HG02798 (cell line): ENCODE data around the gene ATP10B.
"Not testable (repeated sequence)": the region's sequence is repeated elsewhere in the genome, so short reads cannot be mapped to it uniquely, and the experiment has no call there.

Source experiments
- ATAC-seq: cut with Tn5 transposase; IDR thresholded peaks from one replicate; pipeline ENCODE4 v1.9.1; 2021; ENCODE audit warnings: mild to moderate bottlenecking; ENCODE audit not compliant: unreplicated experiment, poor library complexity

Gene ATP10B

DNA sequence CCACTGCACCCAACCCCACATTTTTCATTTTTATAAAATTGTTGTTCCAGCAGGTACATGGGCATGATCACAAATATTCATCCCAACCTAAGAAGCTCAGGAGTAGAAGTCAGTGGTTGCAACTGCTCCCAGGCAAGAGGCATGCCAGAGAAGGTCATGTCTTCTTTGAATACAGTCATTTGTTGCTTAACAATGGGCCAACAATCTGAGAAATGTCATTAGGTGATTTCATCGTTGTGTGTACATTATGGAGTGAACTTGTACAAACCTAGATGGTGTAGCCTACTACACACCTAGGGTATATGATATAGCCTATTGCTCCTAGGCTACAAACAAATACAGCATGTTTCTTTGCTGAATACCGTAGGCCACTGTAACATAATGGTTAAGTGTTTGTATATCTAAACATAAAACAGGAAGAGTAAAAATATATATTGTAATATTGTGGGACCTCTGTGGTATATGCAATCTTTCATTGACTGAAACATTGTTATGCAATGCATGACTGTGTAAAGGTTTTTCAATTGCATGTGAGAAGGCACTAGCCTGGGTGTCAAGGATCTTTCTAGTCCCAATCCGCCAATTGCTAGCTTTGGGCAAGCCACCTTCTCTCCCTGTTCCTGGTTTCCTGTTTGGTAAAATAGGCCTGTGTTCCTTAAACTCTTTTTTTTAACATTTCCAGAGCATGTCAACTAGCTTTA lies 27.6 kb downstream of the ATP10B start:
- ATAC-seq = no peak

DNA sequence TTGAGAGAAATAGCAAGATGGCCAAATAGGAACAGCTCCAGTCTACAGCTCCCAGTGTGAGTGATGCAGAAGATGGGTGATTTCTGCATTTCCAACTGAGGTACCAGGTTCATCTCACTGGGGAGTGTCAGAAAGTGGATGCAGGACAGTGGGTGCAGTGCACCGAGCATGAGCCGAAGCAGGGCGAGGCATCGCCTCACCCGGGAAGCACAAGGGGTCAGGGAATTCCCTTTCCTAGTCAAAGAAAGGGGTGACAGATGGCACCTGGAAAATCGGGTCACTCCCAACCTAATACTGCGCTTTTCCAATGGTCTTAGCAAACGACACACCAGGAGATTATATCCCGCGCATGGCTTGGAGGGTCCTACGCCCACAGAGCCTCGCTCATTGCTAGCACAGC lies 39.0 kb downstream of the ATP10B start:
- ATAC-seq = not testable (repeated sequence)

DNA sequence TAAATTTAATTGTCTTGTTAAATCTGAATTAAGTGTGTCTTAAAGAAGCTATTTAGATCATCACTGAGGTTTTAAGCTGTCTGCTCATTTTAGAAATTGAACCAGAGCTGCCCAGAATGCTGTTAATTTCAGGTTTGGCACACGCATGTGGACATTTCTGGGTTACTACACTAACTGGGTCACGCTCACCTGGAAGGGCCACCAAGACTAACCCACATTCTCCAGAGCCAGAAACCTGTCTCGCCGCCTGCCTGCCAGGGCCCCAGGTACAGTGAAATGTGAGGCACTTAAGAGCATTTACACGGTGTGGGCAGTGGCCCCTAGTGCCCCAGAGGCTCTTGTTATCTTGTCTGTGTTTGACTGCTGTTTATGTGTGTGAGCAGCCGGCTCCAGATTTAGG lies 46.6 kb downstream of the ATP10B start:
- ATAC-seq = no peak

DNA sequence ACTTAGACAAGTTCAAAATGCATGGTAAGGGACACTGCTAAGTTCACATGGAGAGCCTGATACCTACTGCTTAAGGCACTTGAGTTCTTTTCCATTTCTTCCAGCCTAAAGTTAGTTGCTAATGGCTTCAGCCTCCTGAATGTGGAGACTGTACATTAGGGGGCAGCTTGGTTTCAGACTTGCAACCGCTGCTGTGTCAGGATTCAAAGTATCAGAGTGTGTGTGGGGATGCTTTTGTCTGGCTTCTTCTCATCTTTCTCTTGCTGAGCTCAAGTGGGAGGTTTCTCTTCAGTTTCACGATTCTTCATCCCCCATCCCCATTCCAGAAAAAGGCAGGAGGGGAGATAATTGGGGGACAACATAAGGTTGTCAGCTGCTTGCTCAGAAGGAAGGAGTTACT lies 49.4 kb downstream of the ATP10B start:
- ATAC-seq = no peak

DNA sequence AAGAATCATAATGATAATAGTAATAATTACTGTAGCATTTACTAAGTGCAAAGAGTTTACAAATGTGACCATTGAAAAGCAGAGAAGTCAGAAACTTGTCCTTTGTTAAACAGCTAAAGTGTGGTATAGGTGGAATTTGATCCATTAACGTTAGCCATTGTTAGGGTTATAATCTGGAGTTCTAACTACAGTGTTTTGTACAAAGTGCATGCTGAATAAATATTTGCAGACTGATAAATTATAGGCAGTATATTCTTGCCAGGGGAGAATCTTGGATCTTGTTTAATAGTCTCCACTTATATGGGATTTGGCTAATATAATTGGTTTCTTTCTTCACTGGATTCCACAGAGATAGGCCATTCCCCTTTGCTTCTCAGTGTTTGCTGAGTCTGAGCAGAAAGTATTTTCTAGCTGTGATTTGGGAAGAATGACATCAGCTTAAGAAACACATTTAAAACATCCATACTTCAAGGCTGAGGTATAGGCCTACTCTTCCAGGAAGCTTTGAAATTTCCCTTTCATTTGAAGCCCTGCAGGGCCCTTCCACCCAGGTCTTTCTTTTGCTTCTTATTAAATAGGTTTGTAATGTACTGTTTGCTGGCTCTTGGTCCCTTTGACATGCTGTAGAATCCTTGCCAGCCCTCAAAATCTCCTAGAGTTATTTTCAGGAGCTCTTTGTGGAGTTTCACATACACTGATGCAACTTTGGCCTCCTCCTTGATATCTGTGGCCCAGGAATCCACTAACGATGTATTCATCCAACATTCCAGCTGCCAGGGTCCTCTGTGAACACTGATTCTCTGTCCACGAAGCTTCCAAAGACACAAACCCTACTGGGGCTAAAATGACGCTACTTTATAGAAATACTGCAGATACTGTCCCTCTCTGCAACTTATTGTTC lies 51.4 kb downstream of the ATP10B start:
- no peak for ATAC-seq

DNA sequence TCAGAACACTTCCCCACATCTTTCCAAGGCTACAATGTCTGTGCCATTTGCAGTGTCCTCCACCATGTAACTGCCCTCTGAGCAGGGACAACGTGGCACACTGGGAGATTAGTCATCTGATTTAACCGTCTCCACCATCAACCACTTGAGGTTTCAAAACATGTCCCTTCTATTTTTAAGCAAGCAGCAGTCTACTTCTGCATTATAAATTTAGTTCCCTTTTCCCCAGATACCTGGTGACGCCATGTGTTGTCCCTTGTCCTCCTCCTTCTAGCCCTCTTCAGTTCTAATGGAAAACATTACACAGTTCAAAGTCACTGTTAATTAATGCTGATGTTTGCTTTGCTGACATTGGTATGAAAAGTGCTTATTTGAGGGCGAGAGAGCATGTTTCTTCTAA lies 52.8 kb downstream of the ATP10B start:
- ATAC-seq = peak; percentile 58

DNA sequence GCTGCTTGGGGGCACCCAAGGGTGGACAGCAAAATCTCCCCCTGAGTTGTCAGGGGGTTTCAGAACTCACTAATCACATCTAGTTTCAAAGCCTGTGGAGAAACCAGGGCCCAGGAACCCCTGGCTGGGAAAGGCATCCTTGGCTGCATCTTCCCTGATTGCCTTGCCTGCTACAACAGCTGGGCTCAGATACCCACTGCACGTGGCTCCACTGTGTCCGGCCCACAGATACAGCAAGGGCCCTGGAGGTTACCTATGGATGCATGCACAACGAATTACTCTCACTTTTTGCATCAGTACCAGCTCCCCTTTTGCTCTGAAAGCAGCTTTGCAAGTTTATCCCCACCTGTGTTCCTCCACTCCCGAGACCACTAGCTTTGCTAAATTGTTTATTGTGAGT lies 55.0 kb downstream of the ATP10B start:
- ATAC-seq = no peak

DNA sequence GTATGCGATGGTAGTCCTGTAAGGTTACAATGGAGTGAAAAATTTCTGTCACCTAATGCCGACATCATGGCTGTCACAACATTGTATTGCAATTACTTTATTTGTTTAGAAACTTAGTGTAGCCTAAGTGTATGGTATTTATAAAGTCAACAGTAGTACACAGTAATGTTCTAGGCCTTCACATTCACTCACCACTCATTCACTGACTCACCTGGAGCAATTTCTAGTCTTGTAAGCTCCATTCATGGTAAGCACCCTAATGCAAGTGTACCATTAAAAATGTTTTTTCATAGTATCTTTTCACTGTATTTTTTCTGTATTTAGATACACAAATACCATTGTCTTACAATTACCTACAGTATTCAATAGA lies 58.5 kb downstream of the ATP10B start:
- no peak for ATAC-seq

DNA sequence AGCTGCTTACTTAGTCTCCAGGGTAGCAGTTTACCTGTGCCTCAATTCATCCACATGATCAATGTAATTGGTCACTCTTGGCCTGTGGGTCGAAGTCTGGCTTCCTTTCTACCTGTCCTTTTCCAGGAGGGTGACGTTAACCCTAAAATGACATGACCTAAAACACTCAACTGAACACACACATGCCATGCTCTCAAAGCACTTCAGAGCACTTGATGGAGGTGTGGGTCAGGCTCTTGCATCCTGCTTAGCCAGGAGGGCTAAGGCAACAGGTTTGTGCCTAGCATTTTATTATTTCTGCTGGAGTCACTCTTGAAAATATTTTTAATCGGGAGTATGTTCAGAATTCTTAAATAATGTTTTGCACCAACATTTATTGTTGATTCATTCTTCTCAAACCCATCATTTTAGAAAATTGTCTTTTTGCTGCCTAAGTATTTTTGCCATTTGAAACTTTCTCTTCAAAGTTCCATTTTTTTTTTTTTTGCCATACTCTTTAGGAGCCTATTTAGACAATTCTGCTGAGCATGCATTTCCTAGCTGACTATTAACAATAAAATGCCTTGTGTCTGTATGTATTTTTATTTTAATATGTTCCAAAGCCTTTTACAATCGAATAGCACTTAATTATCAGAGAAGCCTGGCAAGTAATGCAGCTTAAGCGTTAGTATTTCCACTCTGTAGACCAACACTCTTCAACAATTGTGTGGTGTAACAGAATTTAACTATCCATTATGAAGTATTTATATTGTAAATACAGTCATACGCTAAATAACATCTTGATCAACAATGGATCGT lies 59.1 kb downstream of the ATP10B start:
- ATAC-seq = no peak

DNA sequence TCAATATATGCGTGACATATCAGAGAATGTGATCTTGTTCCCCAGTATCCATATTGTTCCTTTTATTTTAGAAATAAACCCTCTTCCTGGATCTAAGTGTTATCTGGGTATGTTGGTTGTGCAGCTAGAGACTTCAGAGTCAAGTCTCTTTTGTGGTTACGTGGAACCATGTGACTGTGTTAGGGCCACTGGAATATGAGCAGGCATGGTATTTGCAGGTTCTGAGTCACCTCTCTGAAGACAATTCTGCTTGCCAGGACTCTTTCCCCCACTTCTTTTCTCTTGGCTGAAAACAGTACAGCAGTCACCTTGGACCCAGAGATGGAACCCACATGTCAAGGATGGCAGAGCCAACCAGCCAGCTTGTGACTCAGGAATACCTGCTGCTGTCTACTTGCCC lies 59.7 kb downstream of the ATP10B start:
- no peak for ATAC-seq

DNA sequence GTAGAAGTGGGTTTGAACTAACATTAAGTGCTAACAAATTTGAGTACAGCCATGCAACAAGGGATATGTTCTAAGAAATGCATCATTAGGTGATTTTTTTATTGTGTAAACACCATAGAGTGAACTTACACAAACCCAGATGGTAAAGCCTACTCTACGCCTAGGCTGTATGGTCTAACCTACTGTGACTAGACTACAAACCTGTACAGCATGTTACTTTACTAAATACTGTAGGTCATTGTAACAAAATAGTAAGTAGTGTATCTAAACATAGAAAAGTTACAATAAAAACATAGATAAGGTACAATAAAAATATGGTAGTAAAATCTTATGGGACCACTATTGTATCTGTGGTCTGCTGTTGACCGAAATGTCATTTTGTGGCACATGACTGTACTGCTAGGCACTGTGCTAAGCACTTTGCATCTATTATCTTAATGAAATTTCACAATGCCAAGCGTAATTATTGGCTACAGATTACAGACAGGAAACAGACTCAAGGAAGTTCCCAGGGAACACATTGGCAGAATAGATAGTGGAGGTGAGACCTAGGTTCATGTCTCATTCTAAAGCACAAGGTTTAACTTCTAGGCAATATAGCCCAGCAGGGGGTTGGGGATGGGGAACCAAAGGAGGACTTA lies 62.7 kb downstream of the ATP10B start:
- ATAC-seq = no peak

DNA sequence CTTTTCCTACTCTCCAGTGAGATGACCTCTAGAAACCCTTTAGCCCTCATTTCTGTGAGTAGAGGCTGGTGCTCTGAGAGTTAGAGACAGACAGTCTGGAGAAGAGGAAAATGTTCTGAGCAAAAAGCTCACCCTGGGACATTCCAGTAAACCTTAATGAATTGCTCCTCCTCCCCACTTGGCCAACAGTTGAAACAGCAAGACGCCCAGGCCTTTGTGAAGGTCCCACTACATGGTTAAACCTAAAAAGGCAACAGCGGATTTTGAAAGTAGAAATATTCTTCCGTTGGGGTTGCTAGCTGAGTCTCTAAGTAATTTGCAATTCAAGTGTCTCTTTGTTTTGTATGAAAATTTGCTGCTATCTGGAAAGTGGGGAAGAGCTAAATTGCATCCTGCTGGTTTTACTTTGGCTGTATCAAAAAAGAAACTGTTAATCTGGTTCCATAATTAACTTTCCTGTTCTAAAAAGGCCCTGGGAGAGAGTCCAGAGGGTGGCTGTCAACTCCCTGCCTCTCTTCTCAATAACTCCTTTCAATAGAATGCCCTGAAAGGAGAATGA lies 63.8 kb downstream of the ATP10B start:
- no peak for ATAC-seq

DNA sequence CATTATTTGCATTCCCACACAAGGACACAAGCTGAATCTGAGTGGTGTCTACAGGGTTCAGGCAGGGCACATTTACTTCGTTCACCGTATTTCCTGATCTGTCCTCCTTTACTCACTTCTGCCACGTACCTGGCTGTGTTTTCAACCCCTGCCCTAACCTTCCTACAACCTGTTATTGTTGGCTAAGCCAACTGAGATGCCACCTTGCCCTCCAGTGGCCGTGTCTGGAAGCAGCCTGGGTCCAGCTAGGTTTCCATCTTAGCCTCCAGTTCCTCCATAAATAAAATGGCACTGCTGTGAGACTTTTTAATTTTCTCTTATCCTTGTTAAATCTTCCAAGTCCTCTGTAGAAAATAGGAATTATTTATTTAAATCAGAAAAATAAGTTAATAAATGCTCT lies 64.8 kb downstream of the ATP10B start:
- ATAC-seq = no peak

DNA sequence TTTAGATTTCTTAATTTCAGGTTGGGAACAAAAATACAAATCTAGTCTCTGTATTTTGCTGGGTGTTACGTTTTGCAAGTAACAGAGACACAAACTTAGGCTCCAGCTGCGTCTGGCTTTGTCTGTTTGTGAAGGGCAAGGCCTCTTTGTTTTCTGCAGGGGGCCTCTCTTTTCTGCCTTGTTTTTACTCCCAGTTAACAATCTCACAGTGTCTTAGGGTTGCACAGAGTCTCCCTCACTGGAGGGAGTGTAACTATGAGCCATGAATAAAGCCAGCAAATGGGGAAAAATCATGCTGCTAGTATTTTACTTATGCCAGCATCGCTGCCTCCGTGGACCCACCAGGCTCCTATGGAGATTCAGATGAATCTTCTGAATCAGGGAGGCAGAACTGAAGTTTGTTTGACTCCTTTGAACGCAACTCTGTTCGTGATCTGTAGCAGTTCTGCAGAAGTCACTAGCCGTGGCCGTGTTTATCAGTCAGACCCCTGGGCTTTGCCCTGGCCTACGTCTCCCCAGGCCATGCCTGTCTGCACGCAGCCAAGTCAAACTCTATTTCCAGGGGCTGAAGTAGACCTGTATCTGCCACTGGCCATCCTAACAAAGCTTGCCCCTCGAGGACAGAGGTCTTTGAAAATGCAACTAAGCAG lies 77.2 kb downstream of the ATP10B start:
- ATAC-seq = no peak

DNA sequence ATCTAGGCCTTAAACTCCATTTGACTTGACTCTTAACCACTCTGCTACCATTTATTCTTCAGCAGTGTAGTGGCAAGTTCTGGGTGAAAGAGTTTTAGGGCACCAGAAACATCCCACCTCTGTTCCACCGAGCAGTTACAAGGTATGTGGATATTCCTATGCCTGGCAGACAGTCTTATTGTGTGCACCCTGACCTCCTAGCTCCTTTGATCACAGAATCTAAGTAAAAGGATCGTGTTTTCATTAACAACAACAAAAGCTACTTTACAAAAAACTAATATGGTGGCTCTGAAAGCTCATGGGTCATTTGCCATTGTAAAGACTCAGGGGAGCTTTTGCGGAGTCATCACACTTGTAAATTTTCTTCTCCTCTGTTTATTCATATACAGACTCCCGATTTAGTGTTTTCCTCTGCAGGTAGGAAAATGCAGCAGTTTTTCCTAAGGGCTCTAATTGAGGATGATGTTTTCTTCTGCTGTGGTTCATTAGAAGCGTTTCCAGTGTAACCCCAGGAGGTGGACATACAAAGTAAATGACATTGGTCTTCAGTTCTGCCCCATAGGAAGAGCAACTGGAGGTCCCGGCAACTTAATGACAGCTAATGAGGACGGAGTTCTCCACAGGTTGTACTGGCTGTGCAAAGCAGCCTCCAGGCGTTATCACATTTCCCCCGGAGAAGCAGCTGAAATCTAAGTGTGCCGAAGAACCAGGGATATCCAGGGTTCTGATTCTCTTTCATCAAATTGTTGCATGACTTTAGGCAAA lies 78.2 kb downstream of the ATP10B start:
- no peak for ATAC-seq

DNA sequence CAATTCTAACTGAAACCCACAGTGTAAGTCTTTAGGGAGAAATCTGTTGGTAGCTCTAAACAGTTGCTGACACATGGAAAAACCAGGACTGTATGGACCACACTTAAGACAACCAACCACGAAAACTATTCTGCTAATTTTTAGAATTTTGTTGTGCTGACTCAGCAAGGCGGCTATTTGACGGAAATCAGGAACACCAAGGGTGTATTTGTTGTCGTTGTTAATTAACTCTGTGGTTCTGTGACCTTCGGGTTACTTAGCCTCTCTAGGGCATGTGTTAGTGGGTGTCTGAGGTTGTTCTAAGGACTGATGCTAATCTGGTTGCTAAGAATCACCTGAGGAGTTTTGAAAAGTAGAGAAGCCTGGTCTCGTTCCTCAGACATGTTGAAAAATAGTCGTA lies 79.2 kb downstream of the ATP10B start:
- no peak for ATAC-seq

DNA sequence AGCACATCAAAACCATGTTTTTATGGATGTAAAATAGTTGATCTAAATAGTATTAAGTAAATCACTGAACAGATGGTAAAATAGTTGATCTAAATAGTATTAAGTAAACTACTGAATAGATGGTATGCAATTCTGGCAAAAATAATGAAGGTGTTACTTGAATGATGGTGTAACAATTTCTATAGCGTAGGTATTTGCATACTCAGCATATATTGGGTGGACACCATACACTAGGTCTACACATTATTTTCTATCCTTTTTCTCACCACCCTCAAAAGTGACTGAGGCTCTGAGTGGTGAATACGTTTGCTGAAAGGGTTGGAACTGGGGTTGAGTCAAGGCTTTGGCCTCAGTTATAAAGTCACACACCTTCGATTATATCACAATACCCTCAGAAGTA lies 81.3 kb downstream of the ATP10B start:
- no peak for ATAC-seq

DNA sequence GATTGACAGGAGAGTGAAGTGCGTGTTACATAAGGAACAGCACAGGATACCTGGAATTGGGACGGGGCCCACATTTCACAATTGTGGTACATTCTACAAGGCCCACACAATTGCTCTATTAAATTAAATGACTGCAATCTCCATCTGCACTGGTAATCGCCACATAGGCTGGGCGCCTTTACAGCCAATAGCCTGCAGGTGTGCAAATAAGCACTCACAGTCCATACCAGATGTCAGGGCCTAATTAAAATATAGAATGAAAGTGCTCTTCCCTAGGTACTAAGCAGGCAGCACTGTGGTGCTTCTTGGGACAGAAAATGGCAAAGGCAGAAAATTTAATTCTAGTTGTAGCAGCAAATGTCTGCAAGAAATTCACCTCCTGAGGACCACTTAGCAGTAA lies 82.7 kb downstream of the ATP10B start:
- no peak for ATAC-seq

DNA sequence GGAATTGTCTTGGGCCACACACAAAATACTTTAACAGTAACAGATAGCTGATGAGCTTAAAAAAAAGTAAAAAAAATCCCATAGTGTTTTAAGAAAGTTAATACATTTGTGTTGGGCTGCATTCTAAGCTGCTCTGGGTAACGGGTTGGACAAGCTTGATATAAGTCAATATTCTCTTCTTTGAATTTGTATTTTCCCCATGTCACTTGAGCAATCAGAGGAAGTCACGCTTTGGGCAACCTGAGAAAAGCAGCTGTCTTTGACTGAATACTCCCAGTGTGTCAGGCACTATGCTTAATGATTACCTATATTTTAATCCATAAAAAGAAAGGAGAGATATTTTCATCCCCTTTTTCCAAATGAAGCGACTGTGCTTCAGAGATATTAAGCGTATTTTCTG lies 84.9 kb downstream of the ATP10B start:
- no peak for ATAC-seq
